Right lobe of liver (tissue), 6 donors: Measurements from ENCODE around the gene CD81. TPM values are rescaled to one million over a fixed set of nuclear protein-coding genes. Genes with fewer than 3 reads are reported as not detected.

Experiments
- ATAC-seq, 4 donors: fragments of 200-7000 bp; cut with Tn5 transposase; one replicate each; pipeline ENCODE4 v1.9.1; 2020; ENCODE audit warnings: mild to moderate bottlenecking in 4 of 4, moderate library complexity in 4 of 4
- DNase-seq, 3 donors: peaks; one replicate each; pipeline ENCODE4 v3.0.0-alpha.2; 2020
- H3K27ac ChIP-seq, 3 donors: fragments of 200-600 bp; one replicate each; pipeline ENCODE4 v1.8.0; 2022
- H3K27me3 ChIP-seq, 2 donors: fragments of 200-600 bp; one replicate each; pipeline ENCODE4 v1.8.0; 2022
- H3K36me3 ChIP-seq, 4 donors: fragments of 200-600 bp; sonication (generic) in 1 of 4; one replicate each; pipeline versions ENCODE4 v1.5.1 to v1.8.0; 2017 to 2022; ENCODE audit warnings: control low read depth in 1 of 4
- H3K4me1 ChIP-seq, 4 donors: fragments of 200-600 bp; sonication (generic) in 1 of 4; one replicate each; pipeline versions ENCODE4 v1.5.1 to v1.8.0; 2017 to 2022; ENCODE audit warnings: control low read depth in 1 of 4
- H3K4me3 ChIP-seq, 3 donors: fragments of 200-600 bp; one replicate each; pipeline ENCODE4 v1.8.0; 2022
- H3K9me3 ChIP-seq, 4 donors: fragments of 200-600 bp; sonication (generic) in 1 of 4; one replicate each; pipeline versions ENCODE4 v1.5.1 to v1.8.0; 2017 to 2022; ENCODE audit warnings: control low read depth in 1 of 4
- CTCF ChIP-seq, 4 donors: fragments of 200-600 bp in 3 of 4; fragments of 450-650 bp in 1 of 4; IDR thresholded peaks; one replicate each; pipeline versions ENCODE4 v1.5.1 to v1.8.0; 2016 to 2022; ENCODE audit warnings: antibody characterized with exemption in 4 of 4, mild to moderate bottlenecking in 2 of 4
- POLR2A ChIP-seq: fragments of 450-650 bp; IDR thresholded peaks from one replicate; pipeline ENCODE4 v1.6.1; 2017; ENCODE audit warnings: antibody characterized with exemption, mild to moderate bottlenecking
- WGBS: methylation state at CpG from one replicate; pipeline ENCODE4 v1.1.6; 2018; ENCODE audit warnings: low coverage, low lambda C conversion rate; ENCODE audit not compliant: insufficient coverage; ENCODE audit errors: missing lambda C conversion rate; 5-methylcytosine and 5-hydroxymethylcytosine counted together
- intact Hi-C, 2 donors: fragments of 100-400 bp; cut with DNase I; formaldehyde crosslinking; loops; one replicate each; pipeline versions ENCODE4 v1.11.2 to v1.14.1; 2022
- total RNA-seq, 6 experiments: library from RNA; depleted of rRNA in 2 of 6; stranded (reverse); fragments of >200 nt in 2 of 6; fragmentation: NEBNext Ultra II Directional in 3 of 6; extraction: Animal tissue kit (Norgen Biotek cat#: 25700) in 3 of 6; gene quantifications; one replicate each; pipeline versions ENCODE4 v1.1.0 to v1.2.4, GENCODE V29; 2016 to 2023
- donor health status: DM: no; HTN: yes; CAD: no.
- donor health status: DM: no; HTN: no; CAD: no.
- donor health status: DM: no; HTN: no; CAD: no.
- donor health status: DM: no; HTN: yes; CAD: no.
- donor health status: DM: no; HTN: yes; CAD: no.

The CD81 gene
- total RNA-seq, 6 experiments from 2014 or later: 433 to 721 (median 528) TPM

GRCh38 chr11:2382936-2383851, 6.1 kb downstream of the CD81 start:
- Histone ChIP-seq H3K4me1 (peaks cover 0 to 85% (median 50%) of the 10 kb centered on the region in 4 donors), H3K27ac (peak overlapping the region; percentile 76 to 99 (median 86)), H3K9me3 (no peaks in the 10 kb centered on the region), H3K36me3 (no peaks in the 10 kb centered on the region), H3K4me3 (no peak overlapping the region), H3K27me3 (no peaks in the 10 kb centered on the region)
- DNase-seq (peak in 1 of 3 donors; percentile 78), ATAC-seq (peak; percentile 9 to 44 (median 20))
- intact Hi-C loops: no loop called here
- 36% methylated on average over 4 of the region's 26 CpGs for WGBS
- TF ChIP-seq POLR2A: peak; percentile 30
- no peak for TF ChIP-seq CTCF (IDR thresholded peaks at IDR 0.05)

GRCh38 chr11:2383852-2384804, 7.0 kb downstream of the CD81 start:
- intact Hi-C loops: no loop called here
- TF ChIP-seq CTCF (IDR thresholded peaks at IDR 0.05) (no peak), POLR2A (no peak)
- ATAC-seq (peak; percentile 9 to 47 (median 36)), DNase-seq (peak; percentile 39 to 84 (median 83))
- no peaks in the 10 kb centered on the region for H3K36me3 ChIP-seq
- H3K9me3 ChIP-seq: no peaks in the 10 kb centered on the region
- WGBS: 2% methylated on average over 10 of the region's 33 CpGs
- no peaks in the 10 kb centered on the region for H3K27me3 ChIP-seq
- peak overlapping the region; percentile 85 to 99 (median 86) for H3K27ac ChIP-seq
- H3K4me3 ChIP-seq: peak overlapping the region in 1 of 3 donors; percentile 16
- peaks cover 0 to 94% (median 54%) of the 10 kb centered on the region in 4 donors for H3K4me1 ChIP-seq

- peak in 1 of 3 donors; percentile 78 for DNase-seq
- H3K27ac ChIP-seq: peak overlapping the region in 2 of 3 donors; percentile 83 to 85
- WGBS: 27% methylated on average over 19 of the region's 48 CpGs
These were observed 8.3 kb downstream of the CD81 start for GRCh38 chr11:2385156-2386151.

More at GRCh38 chr11:2385156-2386151, 8.3 kb downstream of the CD81 start:
- Histone ChIP-seq H3K27me3 (no peaks in the 10 kb centered on the region), H3K9me3 (no peaks in the 10 kb centered on the region), H3K36me3 (peaks cover 0 to 4% (median 0%) of the 10 kb centered on the region in 4 donors), H3K4me1 (peaks cover 0 to 96% (median 54%) of the 10 kb centered on the region in 4 donors), H3K4me3 (peak overlapping the region in 2 of 3 donors; percentile 9 to 15)
- intact Hi-C loops: no loop called here
- no peak for TF ChIP-seq POLR2A
- TF ChIP-seq CTCF (IDR thresholded peaks at IDR 0.05): no peak
- ATAC-seq: peak; percentile 0 to 47 (median 30)
